HEK293 (cell line): ENCODE results near the gene RSPH9.

Experiments used
- FEZF1 ChIP-seq: fragments of 450-650 bp; formaldehyde crosslinking; IDR thresholded peaks from 2 replicates; pipeline ENCODE4 v1.5.1; 2016; ENCODE audit warnings: missing biosample characterization, missing genetic modification characterization
- GLI4 ChIP-seq: fragments of 450-650 bp; formaldehyde crosslinking; IDR thresholded peaks from 2 replicates; pipeline ENCODE4 v1.5.1; 2016; ENCODE audit warnings: missing biosample characterization, missing genetic modification characterization
- KLF9 ChIP-seq: fragments of 450-650 bp; formaldehyde crosslinking; IDR thresholded peaks from 2 replicates; pipeline ENCODE4 v1.5.1; 2016; ENCODE audit warnings: missing biosample characterization, missing genetic modification characterization, low read depth
- SCRT1 ChIP-seq: fragments of 450-650 bp; formaldehyde crosslinking; IDR thresholded peaks from 2 replicates; pipeline ENCODE4 v1.5.1; 2016; ENCODE audit warnings: missing biosample characterization, missing genetic modification characterization, borderline replicate concordance
- TCF7L2 ChIP-seq: IDR thresholded peaks from 2 replicates; pipeline ENCODE4 v1.6.1; 2011; ENCODE audit warnings: low read depth, mild to moderate bottlenecking, inconsistent platforms, low read length, moderate library complexity, borderline replicate concordance
- ZBTB10 ChIP-seq: fragments of 450-650 bp; formaldehyde crosslinking; IDR thresholded peaks from 2 replicates; pipeline ENCODE4 v1.5.1; 2016; ENCODE audit warnings: missing biosample characterization, missing genetic modification characterization
- ZBTB20 ChIP-seq: fragments of 450-650 bp; formaldehyde crosslinking; IDR thresholded peaks from 2 replicates; pipeline ENCODE4 v1.5.1; 2016; ENCODE audit warnings: missing biosample characterization, missing genetic modification characterization
- ZBTB7A ChIP-seq: fragments of 450-650 bp; formaldehyde crosslinking; IDR thresholded peaks from 2 replicates; pipeline ENCODE4 v1.5.1; 2016; ENCODE audit warnings: low read depth, missing biosample characterization, missing genetic modification characterization
- ZFP3 ChIP-seq: fragments of 450-650 bp; formaldehyde crosslinking; IDR thresholded peaks from 2 replicates; pipeline ENCODE4 v1.5.1; 2016; ENCODE audit warnings: low read depth, missing biosample characterization, missing genetic modification characterization
- ZNF112 ChIP-seq: fragments of 450-650 bp; formaldehyde crosslinking; IDR thresholded peaks from 2 replicates; pipeline ENCODE4 v1.5.0; 2017; ENCODE audit warnings: missing biosample characterization, missing genetic modification characterization
- ZNF133 ChIP-seq: fragments of 450-650 bp; formaldehyde crosslinking; IDR thresholded peaks from 2 replicates; pipeline ENCODE4 v1.5.1; 2016; ENCODE audit warnings: missing biosample characterization, missing genetic modification characterization
- ZNF175 ChIP-seq: fragments of 450-650 bp; formaldehyde crosslinking; IDR thresholded peaks from 2 replicates; pipeline ENCODE4 v1.5.1; 2016; ENCODE audit warnings: missing biosample characterization, missing genetic modification characterization
- ZNF248 ChIP-seq: fragments of 450-650 bp; formaldehyde crosslinking; IDR thresholded peaks from 2 replicates; pipeline ENCODE4 v1.5.1; 2017; ENCODE audit warnings: missing biosample characterization, missing genetic modification characterization
- ZNF292 ChIP-seq: fragments of 450-650 bp; formaldehyde crosslinking; IDR thresholded peaks from 2 replicates; pipeline ENCODE4 v1.5.1; 2016; ENCODE audit warnings: low read depth, missing biosample characterization, missing genetic modification characterization, borderline replicate concordance
- ZNF561 ChIP-seq: fragments of 450-650 bp; IDR thresholded peaks from 2 replicates; pipeline ENCODE4 v1.5.1; 2018; ENCODE audit warnings: missing biosample characterization, missing genetic modification characterization, borderline replicate concordance
- ZNF623 ChIP-seq: fragments of 450-650 bp; formaldehyde crosslinking; IDR thresholded peaks from 2 replicates; pipeline ENCODE4 v1.5.1; 2016; ENCODE audit warnings: missing biosample characterization, missing genetic modification characterization
- ZNF664 ChIP-seq: fragments of 450-650 bp; formaldehyde crosslinking; IDR thresholded peaks from 2 replicates; pipeline ENCODE4 v1.5.1; 2016; ENCODE audit warnings: missing biosample characterization, missing genetic modification characterization
- ZNF707 ChIP-seq: fragments of 450-650 bp; formaldehyde crosslinking; IDR thresholded peaks from 2 replicates; pipeline ENCODE4 v1.5.1; 2016; ENCODE audit warnings: missing biosample characterization, missing genetic modification characterization
- ZNF837 ChIP-seq: fragments of 450-650 bp; formaldehyde crosslinking; IDR thresholded peaks from 2 replicates; pipeline ENCODE4 v1.5.1; 2016; ENCODE audit warnings: missing biosample characterization, missing genetic modification characterization
- ZSCAN18 ChIP-seq: fragments of 450-650 bp; formaldehyde crosslinking; IDR thresholded peaks from 2 replicates; pipeline ENCODE4 v1.5.1; 2016; ENCODE audit warnings: missing biosample characterization, missing genetic modification characterization
- TF ChIP-seq, protein P1 (sequence below): fragments of 450-650 bp; formaldehyde crosslinking; IDR thresholded peaks from 2 replicates; pipeline ENCODE4 v1.5.1; 2017; ENCODE audit warnings: missing biosample characterization, missing genetic modification characterization
- TF ChIP-seq, protein P2 (sequence below): fragments of 450-650 bp; formaldehyde crosslinking; IDR thresholded peaks from 2 replicates; pipeline ENCODE4 v1.5.1; 2016; ENCODE audit warnings: missing biosample characterization, missing genetic modification characterization
- TF ChIP-seq, protein P3 (sequence below): fragments of 450-650 bp; formaldehyde crosslinking; IDR thresholded peaks from 2 replicates; pipeline ENCODE4 v1.5.1; 2016; ENCODE audit warnings: missing biosample characterization, missing genetic modification characterization
- TF ChIP-seq, protein P4 (sequence below): fragments of 450-650 bp; formaldehyde crosslinking; IDR thresholded peaks from 2 replicates; pipeline ENCODE4 v1.5.1; 2016; ENCODE audit warnings: missing biosample characterization, missing genetic modification characterization, borderline replicate concordance

Gene RSPH9

DNA sequence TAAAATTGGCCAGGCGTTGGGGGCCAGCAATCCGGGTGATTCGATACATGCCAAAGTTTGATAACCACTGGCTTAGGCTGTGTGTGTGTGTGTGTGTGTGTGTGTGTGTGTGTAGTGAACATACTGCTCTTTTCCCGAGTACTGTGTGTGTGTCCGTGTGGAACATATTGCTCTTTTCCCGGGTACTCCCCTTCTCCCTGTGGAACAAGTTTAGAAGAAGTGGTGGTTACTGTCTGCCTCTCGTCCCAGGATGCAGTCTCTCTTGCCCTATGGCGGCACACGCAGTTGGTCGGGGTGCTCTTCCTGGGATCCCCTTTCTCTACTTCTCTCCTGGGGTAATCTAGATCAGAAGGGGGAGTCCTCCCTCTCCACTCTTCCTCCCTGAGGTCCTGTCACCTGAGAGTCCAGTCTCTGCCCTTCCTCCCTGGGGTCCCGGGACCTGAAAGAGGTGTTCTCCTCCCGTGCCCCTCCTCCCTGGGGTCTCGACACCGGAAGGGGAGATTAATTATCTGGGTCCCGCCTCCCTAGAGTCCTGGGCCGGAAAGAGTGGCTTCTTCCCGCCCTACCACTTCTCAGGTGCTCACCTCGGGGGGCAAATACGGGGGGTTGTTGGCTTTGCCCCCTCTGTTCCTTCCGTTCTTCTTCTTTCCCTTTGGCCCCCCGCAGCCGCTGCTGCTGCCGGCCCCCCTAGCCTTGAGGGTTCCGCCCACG is 16.3 kb upstream of the RSPH9 start (continued):
- TF ChIP-seq ZNF112 (tag by site-specific recombination) (no peak), TCF7L2 (no peak), ZBTB20 (peak; percentile 86), ZBTB10 (tag by site-specific recombination) (peak; percentile 95), ZNF175 (tag by site-specific recombination) (no peak), ZFP3 (tag by site-specific recombination) (no peak), ZNF664 (no peak), FEZF1 (peak; percentile 96), ZNF837 (tag by site-specific recombination) (no peak), ZSCAN18 (tag by site-specific recombination) (no peak), ZNF623 (tag by site-specific recombination) (no peak; the same call in 1 of the 2 replicates), ZBTB7A (tag by site-specific recombination) (peak; percentile 55; the same call in 1 of the 2 replicates), ZNF248 (tag by site-specific recombination) (no peak), ZNF707 (tag by site-specific recombination) (no peak), KLF9 (tag by site-specific recombination) (no peak; the same call in 1 of the 2 replicates), ZNF133 (tag by site-specific recombination) (no peak), ZNF561 (no peak; the same call in 1 of the 2 replicates), SCRT1 (tag by site-specific recombination) (no peak), ZNF292 (tag by site-specific recombination) (no peak), GLI4 (tag by site-specific recombination) (0 out of 2 replicates have a peak, but pooled peaks have one; percentile 36)
- TF ChIP-seq, protein P1, sequence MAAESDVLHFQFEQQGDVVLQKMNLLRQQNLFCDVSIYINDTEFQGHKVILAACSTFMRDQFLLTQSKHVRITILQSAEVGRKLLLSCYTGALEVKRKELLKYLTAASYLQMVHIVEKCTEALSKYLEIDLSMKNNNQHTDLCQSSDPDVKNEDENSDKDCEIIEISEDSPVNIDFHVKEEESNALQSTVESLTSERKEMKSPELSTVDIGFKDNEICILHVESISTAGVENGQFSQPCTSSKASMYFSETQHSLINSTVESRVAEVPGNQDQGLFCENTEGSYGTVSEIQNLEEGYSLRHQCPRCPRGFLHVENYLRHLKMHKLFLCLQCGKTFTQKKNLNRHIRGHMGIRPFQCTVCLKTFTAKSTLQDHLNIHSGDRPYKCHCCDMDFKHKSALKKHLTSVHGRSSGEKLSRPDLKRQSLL (tag by site-specific recombination), result no peak
- TF ChIP-seq, protein P2, sequence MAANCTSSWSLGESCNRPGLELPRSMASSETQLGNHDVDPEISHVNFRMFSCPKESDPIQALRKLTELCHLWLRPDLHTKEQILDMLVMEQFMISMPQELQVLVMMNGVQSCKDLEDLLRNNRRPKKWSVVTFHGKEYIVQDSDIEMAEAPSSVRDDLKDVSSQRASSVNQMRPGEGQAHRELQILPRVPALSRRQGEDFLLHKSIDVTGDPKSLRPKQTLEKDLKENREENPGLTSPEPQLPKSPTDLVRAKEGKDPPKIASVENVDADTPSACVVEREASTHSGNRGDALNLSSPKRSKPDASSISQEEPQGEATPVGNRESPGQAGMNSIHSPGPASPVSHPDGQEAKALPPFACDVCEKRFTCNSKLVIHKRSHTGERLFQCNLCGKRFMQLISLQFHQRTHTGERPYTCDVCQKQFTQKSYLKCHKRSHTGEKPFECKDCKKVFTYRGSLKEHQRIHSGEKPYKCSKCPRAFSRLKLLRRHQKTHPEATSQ, result no peak
- TF ChIP-seq, protein P3, sequence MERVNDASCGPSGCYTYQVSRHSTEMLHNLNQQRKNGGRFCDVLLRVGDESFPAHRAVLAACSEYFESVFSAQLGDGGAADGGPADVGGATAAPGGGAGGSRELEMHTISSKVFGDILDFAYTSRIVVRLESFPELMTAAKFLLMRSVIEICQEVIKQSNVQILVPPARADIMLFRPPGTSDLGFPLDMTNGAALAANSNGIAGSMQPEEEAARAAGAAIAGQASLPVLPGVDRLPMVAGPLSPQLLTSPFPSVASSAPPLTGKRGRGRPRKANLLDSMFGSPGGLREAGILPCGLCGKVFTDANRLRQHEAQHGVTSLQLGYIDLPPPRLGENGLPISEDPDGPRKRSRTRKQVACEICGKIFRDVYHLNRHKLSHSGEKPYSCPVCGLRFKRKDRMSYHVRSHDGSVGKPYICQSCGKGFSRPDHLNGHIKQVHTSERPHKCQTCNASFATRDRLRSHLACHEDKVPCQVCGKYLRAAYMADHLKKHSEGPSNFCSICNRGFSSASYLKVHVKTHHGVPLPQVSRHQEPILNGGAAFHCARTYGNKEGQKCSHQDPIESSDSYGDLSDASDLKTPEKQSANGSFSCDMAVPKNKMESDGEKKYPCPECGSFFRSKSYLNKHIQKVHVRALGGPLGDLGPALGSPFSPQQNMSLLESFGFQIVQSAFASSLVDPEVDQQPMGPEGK, result peak; percentile 75; the same call in 1 of the 2 replicates
- TF ChIP-seq, protein P4, sequence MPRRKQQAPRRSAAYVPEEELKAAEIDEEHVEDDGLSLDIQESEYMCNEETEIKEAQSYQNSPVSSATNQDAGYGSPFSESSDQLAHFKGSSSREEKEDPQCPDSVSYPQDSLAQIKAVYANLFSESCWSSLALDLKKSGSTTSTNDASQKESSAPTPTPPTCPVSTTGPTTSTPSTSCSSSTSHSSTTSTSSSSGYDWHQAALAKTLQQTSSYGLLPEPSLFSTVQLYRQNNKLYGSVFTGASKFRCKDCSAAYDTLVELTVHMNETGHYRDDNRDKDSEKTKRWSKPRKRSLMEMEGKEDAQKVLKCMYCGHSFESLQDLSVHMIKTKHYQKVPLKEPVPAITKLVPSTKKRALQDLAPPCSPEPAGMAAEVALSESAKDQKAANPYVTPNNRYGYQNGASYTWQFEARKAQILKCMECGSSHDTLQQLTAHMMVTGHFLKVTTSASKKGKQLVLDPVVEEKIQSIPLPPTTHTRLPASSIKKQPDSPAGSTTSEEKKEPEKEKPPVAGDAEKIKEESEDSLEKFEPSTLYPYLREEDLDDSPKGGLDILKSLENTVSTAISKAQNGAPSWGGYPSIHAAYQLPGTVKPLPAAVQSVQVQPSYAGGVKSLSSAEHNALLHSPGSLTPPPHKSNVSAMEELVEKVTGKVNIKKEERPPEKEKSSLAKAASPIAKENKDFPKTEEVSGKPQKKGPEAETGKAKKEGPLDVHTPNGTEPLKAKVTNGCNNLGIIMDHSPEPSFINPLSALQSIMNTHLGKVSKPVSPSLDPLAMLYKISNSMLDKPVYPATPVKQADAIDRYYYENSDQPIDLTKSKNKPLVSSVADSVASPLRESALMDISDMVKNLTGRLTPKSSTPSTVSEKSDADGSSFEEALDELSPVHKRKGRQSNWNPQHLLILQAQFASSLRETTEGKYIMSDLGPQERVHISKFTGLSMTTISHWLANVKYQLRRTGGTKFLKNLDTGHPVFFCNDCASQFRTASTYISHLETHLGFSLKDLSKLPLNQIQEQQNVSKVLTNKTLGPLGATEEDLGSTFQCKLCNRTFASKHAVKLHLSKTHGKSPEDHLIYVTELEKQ (tag by site-specific recombination), result no peak
